SK-N-SH (cell line): ENCODE measurements around the gene CLDN15. TPM values are rescaled to one million over a fixed set of nuclear protein-coding genes. Genes with fewer than 3 reads are reported as not detected.

Experiments used
- CTCF ChIA-PET: fragments of 300-600, 350-600 bp; formaldehyde crosslinking; extraction: SDS; loops from one replicate; lab custom pipeline; 2021; lab: Yijun Ruan, JAX
- POLR2A ChIA-PET: fragments of 350-600 bp; sonication (Branson Sonifier 250); formaldehyde crosslinking; extraction: SDS; loops from one replicate; lab custom pipeline; 2020; ENCODE audit warnings: antibody characterized with exemption, inconsistent platforms; lab: Yijun Ruan, JAX
- DNase-seq: peaks from one replicate; pipeline ENCODE4 v3.0.0; 2012
- H2AFZ ChIP-seq: fragments of 200-600 bp; sonication (generic); 2 replicates; pipeline ENCODE4 v1.8.1; 2016; ENCODE audit warnings: antibody characterized with exemption, mild to moderate bottlenecking, low read depth
- H3F3A ChIP-seq: fragments of 200-600 bp; sonication (generic); replicated peaks from 2 replicates; pipeline ENCODE3; 2016; ENCODE audit warnings: antibody characterized with exemption, mild to moderate bottlenecking; ENCODE audit not compliant: insufficient read depth
- H3K27ac ChIP-seq, 2 experiments: fragments of 200-500 bp in 1 of 2; fragments of 200-600 bp in 1 of 2; sonication (Bioruptor generic) in 1 of 2; sonication (generic), shearing (Covaris generic) in 1 of 2; 2 replicates each; pipeline versions ENCODE4 v1.5.1 to v1.6.1; 2014 to 2016; ENCODE audit warnings: low read depth in 2 of 2, inconsistent platforms in 1 of 2, low read length in 1 of 2, mild to moderate bottlenecking in 1 of 2, mixed read lengths in 1 of 2
- H3K27me3 ChIP-seq: fragments of 200-600 bp; sonication (generic), shearing (Covaris generic); 2 replicates; pipeline ENCODE4 v1.6.1; 2016; ENCODE audit warnings: mixed run types; ENCODE audit not compliant: insufficient read depth
- H3K36me3 ChIP-seq, 2 experiments: fragments of 200-500 bp in 1 of 2; fragments of 200-600 bp in 1 of 2; sonication (Bioruptor generic) in 1 of 2; sonication (generic) in 1 of 2; replicated peaks in 1 of 2; 2 replicates each; pipeline versions ENCODE3 to v1.5.1; 2014 to 2016; ENCODE audit warnings: low read length in 1 of 2, mild to moderate bottlenecking in 1 of 2; ENCODE audit not compliant: insufficient read depth in 2 of 2, control insufficient read depth in 1 of 2
- H3K4me1 ChIP-seq, 2 experiments: fragments of 200-500 bp in 1 of 2; fragments of 200-600 bp in 1 of 2; sonication (Bioruptor generic) in 1 of 2; sonication (generic), shearing (Covaris generic) in 1 of 2; 2 replicates each; pipeline versions ENCODE4 v1.5.1 to v1.6.1; 2014 to 2016; ENCODE audit warnings: low read depth in 1 of 2, low read length in 1 of 2, mixed run types in 1 of 2; ENCODE audit not compliant: insufficient read depth in 2 of 2, control insufficient read depth in 1 of 2
- H3K4me2 ChIP-seq: fragments of 200-600 bp; sonication (generic), shearing (Covaris generic); 2 replicates; pipeline ENCODE4 v1.6.1; 2017; ENCODE audit warnings: mixed run types
- H3K4me3 ChIP-seq, 2 experiments: fragments of 200-500 bp in 1 of 2; fragments of 200-600 bp in 1 of 2; sonication (Bioruptor generic) in 1 of 2; sonication (generic), shearing (Covaris generic) in 1 of 2; 2 replicates each; pipeline versions ENCODE4 v1.5.1 to v1.8.1; 2014 to 2016; ENCODE audit warnings: low read depth in 2 of 2, inconsistent platforms in 1 of 2, low read length in 1 of 2, mild to moderate bottlenecking in 1 of 2, mixed read lengths in 1 of 2, moderate library complexity in 1 of 2
- H3K79me2 ChIP-seq: fragments of 200-600 bp; sonication (generic); 2 replicates; pipeline ENCODE4 v1.8.1; 2017; ENCODE audit warnings: mild to moderate bottlenecking; ENCODE audit not compliant: insufficient read depth
- H3K9ac ChIP-seq: fragments of 200-600 bp; sonication (generic); 2 replicates; pipeline ENCODE4 v1.6.1; 2017; ENCODE audit warnings: mixed run types
- H3K9me2 ChIP-seq: fragments of 200-600 bp; sonication (generic); 2 replicates; pipeline ENCODE4 v1.6.1; 2017; ENCODE audit warnings: mixed run types
- H3K9me3 ChIP-seq: fragments of 200-600 bp; sonication (generic); 2 replicates; pipeline ENCODE4 v1.6.1; 2017; ENCODE audit warnings: mixed run types, mild to moderate bottlenecking, moderate library complexity
- H4K20me1 ChIP-seq: fragments of 200-600 bp; sonication (generic); 2 replicates; pipeline ENCODE4 v1.6.1; 2017; ENCODE audit warnings: mild to moderate bottlenecking, mixed run types; ENCODE audit not compliant: insufficient read depth
- EP300 ChIP-seq, 2 experiments: IDR thresholded peaks; 2 replicates each; pipeline versions ENCODE4 v1.4.0 to v1.6.1; 2012; ENCODE audit warnings: borderline replicate concordance in 1 of 2, low read depth in 1 of 2, low read length in 1 of 2
- EZH2phosphoT487 ChIP-seq: fragments of 200-600 bp; sonication (generic); IDR thresholded peaks from 2 replicates; pipeline ENCODE4 v1.6.1; 2017; ENCODE audit warnings: low read depth, mixed run types, mild to moderate bottlenecking, antibody characterized with exemption, moderate library complexity, borderline replicate concordance
- FOXJ3 ChIP-seq: sonication (generic); formaldehyde crosslinking; IDR thresholded peaks from 2 replicates; pipeline ENCODE4 v1.5.1; 2020; ENCODE audit warnings: mild to moderate bottlenecking, missing genetic modification reagents
- FOXM1 ChIP-seq: IDR thresholded peaks from 2 replicates; pipeline ENCODE4 v1.4.0; 2012; ENCODE audit warnings: low read depth, mild to moderate bottlenecking
- GATA2 ChIP-seq: sonication (generic); formaldehyde crosslinking; IDR thresholded peaks from 2 replicates; pipeline ENCODE4 v1.5.0; 2020; ENCODE audit warnings: mild to moderate bottlenecking, missing genetic modification reagents
- IRF3 ChIP-seq: fragments of 150-350 bp; IDR thresholded peaks from 2 replicates; pipeline ENCODE4 v1.6.1; 2016; ENCODE audit warnings: mild to moderate bottlenecking, low read depth, low read length
- JUND ChIP-seq: IDR thresholded peaks from 2 replicates; pipeline ENCODE4 v1.4.0; 2012
- MAX ChIP-seq: IDR thresholded peaks from 2 replicates; pipeline ENCODE4 v1.4.0; 2012; ENCODE audit warnings: low read depth
- MXI1 ChIP-seq: IDR thresholded peaks from 2 replicates; pipeline ENCODE4 v1.6.1; 2012; ENCODE audit warnings: mild to moderate bottlenecking, low read depth, low read length, improper control_type of control experiment
- NRF1 ChIP-seq: IDR thresholded peaks from 2 replicates; pipeline ENCODE4 v1.6.1; 2012; ENCODE audit warnings: low read depth, mild to moderate bottlenecking, low read length
- RAD21 ChIP-seq: IDR thresholded peaks from 2 replicates; pipeline ENCODE4 v1.6.1; 2012; ENCODE audit warnings: mild to moderate bottlenecking, low read length
- REST ChIP-seq: IDR thresholded peaks from 2 replicates; pipeline ENCODE4 v1.6.1; 2012; ENCODE audit warnings: mild to moderate bottlenecking, low read depth, low read length, moderate library complexity
- RFX5 ChIP-seq: IDR thresholded peaks from 2 replicates; pipeline ENCODE4 v1.6.1; 2012; ENCODE audit warnings: mild to moderate bottlenecking, improper control_type of control experiment, low read length
- RXRA ChIP-seq: IDR thresholded peaks from 2 replicates; pipeline ENCODE4 v1.4.0; 2012; ENCODE audit warnings: low read depth, mild to moderate bottlenecking, borderline replicate concordance
- TCF12 ChIP-seq: IDR thresholded peaks from 2 replicates; pipeline ENCODE4 v1.4.0; 2012
- TEAD4 ChIP-seq: IDR thresholded peaks from 2 replicates; pipeline ENCODE4 v1.4.0; 2012; ENCODE audit warnings: mild to moderate bottlenecking, borderline replicate concordance; ENCODE audit not compliant: insufficient read depth
- USF2 ChIP-seq: fragments of 150-350 bp; IDR thresholded peaks from 2 replicates; pipeline ENCODE4 v1.6.1; 2017; ENCODE audit warnings: antibody characterized with exemption, low read length, low read depth, borderline replicate concordance
- YY1 ChIP-seq: IDR thresholded peaks from 2 replicates; pipeline ENCODE4 v1.4.0; 2012; ENCODE audit warnings: low read depth, mild to moderate bottlenecking
- ZBTB33 ChIP-seq: IDR thresholded peaks from 2 replicates; pipeline ENCODE4 v1.4.0; 2012; ENCODE audit warnings: low read depth, borderline replicate concordance
- WGBS: methylation state at CpG from one replicate; pipeline ENCODE4 v1.1.6; 2017; ENCODE audit warnings: low lambda C conversion rate; 5-methylcytosine and 5-hydroxymethylcytosine counted together
- polyA plus RNA-seq, 3 experiments: library from polyadenylated mRNA; depleted of rRNA; stranded (reverse); fragments of >200 nt; gene quantifications; 2 replicates each; pipeline ENCODE4 v1.2.3, GENCODE V29; 2012

CLDN15 gene
- polyA plus RNA-seq, 1 of the 3 experiments (the other 2 are of a cell fraction), result 24.0 TPM

GRCh38 chr7:101202603-101202918, 35.0 kb downstream of the CLDN15 start:
- H4K20me1 ChIP-seq, result no peaks in the 10 kb centered on the region
- H3K4me3 ChIP-seq, result no peak overlapping the region
- POLR2A ChIA-PET, result interaction anchor here (0.9 kb wide), 1 partner anchor 37 kb away, joined by 4 read pairs; the partner anchor contains the start of gene VGF
- no peaks in the 10 kb centered on the region for H3K79me2 ChIP-seq
- peaks cover 0 to 6% of the 10 kb centered on the region in 2 experiments for H3K36me3 ChIP-seq
- H3K4me1 ChIP-seq, result no peaks in the 10 kb centered on the region
- no peaks in the 10 kb centered on the region for H3K9me2 ChIP-seq
- CTCF ChIA-PET, result interaction anchor here (0.8 to 2.7 kb wide), 5 partner anchors 10 to 80 kb away, joined by 3 to 32 read pairs (median 10); partner anchors contain the start of genes PLOD3 and ZNHIT1
- peaks cover 2% of the 10 kb centered on the region for H3F3A ChIP-seq
- H3K27ac ChIP-seq, result no peak overlapping the region
- H3K27me3 ChIP-seq, result no peaks in the 10 kb centered on the region; the same call in 1 of the 2 replicates
- WGBS, result 91% methylated on average over 5 of the region's 5 CpGs
- H2AFZ ChIP-seq, result no peak overlapping the region
- H3K9me3 ChIP-seq, result no peaks in the 10 kb centered on the region
- no peak for DNase-seq
- no peak for TF ChIP-seq YY1
- no peak for TF ChIP-seq EP300 (IDR thresholded peaks at IDR 0.05; ENCODE audit: borderline replicate concordance in 1 of 2, low read depth in 1 of 2, low read length in 1 of 2)
- no peak for TF ChIP-seq JUND
- TF ChIP-seq MAX, result no peak
- TF ChIP-seq MXI1, result no peak
- no peak for TF ChIP-seq IRF3
- TF ChIP-seq REST, result no peak
- TF ChIP-seq TCF12, result no peak
- no peak for TF ChIP-seq RXRA
- TF ChIP-seq EZH2phosphoT487, result no peak
- no peak for TF ChIP-seq RAD21
- no peak for TF ChIP-seq USF2
- no peak for TF ChIP-seq RFX5
- no peak for TF ChIP-seq TEAD4
- no peak for TF ChIP-seq FOXJ3
- no peak for TF ChIP-seq FOXM1
- TF ChIP-seq ZBTB33, result no peak
- TF ChIP-seq NRF1, result no peak
- TF ChIP-seq GATA2 (CRISPR knock-in tag), result no peak
- H3K9ac ChIP-seq, result no peak overlapping the region
- H3K4me2 ChIP-seq, result no peak overlapping the region
